Measurements from ENCODE around the gene NPPB. TPM values are rescaled to one million over a fixed set of nuclear protein-coding genes. Genes with fewer than 3 reads are reported as not detected.
A peak's percentile ranks its signal among the peaks of the same experiment; 100 is the strongest.

The NPPB gene
- total and polyA plus RNA-seq, 8 donors: not detected

GRCh38 chr1:11868331-11868980 lies 9.7 kb upstream of the NPPB start:
- TF ChIP-seq, protein P1, sequence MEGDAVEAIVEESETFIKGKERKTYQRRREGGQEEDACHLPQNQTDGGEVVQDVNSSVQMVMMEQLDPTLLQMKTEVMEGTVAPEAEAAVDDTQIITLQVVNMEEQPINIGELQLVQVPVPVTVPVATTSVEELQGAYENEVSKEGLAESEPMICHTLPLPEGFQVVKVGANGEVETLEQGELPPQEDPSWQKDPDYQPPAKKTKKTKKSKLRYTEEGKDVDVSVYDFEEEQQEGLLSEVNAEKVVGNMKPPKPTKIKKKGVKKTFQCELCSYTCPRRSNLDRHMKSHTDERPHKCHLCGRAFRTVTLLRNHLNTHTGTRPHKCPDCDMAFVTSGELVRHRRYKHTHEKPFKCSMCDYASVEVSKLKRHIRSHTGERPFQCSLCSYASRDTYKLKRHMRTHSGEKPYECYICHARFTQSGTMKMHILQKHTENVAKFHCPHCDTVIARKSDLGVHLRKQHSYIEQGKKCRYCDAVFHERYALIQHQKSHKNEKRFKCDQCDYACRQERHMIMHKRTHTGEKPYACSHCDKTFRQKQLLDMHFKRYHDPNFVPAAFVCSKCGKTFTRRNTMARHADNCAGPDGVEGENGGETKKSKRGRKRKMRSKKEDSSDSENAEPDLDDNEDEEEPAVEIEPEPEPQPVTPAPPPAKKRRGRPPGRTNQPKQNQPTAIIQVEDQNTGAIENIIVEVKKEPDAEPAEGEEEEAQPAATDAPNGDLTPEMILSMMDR (IDR thresholded peaks at IDR 0.05): no peak
- ATAC-seq (no peak), DNase-seq (peak in 1 of 4 donors; percentile 13)
- intact Hi-C loops (cut with DNase I): no loop called here
- H3K4me1 ChIP-seq: no peaks in the 10 kb centered on the region
- H3K27ac ChIP-seq: no peak overlapping the region
- H3K9me3 ChIP-seq: no peaks in the 10 kb centered on the region
- no peak overlapping the region for H3K4me3 ChIP-seq
- H3K27me3 ChIP-seq: peaks cover 0 to 25% of the 10 kb centered on the region in 2 donors
- no peaks in the 10 kb centered on the region for H3K36me3 ChIP-seq

GRCh38 chr1:11862890-11863289 lies 4.1 kb upstream of the NPPB start:
- no peaks in the 10 kb centered on the region for H3K36me3 ChIP-seq
- no peaks in the 10 kb centered on the region for H3K4me1 ChIP-seq
- peaks cover 26 to 53% of the 10 kb centered on the region in 2 donors for H3K27me3 ChIP-seq
- intact Hi-C loops (cut with DNase I): no loop called here
- TF ChIP-seq, protein P1 (IDR thresholded peaks at IDR 0.05): no peak
- H3K27ac ChIP-seq: no peak overlapping the region
- H3K9me3 ChIP-seq: no peaks in the 10 kb centered on the region
- no peak overlapping the region for H3K4me3 ChIP-seq
- peak in 1 of 4 donors; percentile 6 for DNase-seq
- ATAC-seq: no peak

- Histone ChIP-seq H3K27ac (no peak overlapping the region), H3K4me3 (no peak overlapping the region), H3K27me3 (peaks cover 28 to 76% of the 10 kb centered on the region in 2 donors), H3K36me3 (no peaks in the 10 kb centered on the region), H3K4me1 (no peaks in the 10 kb centered on the region), H3K9me3 (no peaks in the 10 kb centered on the region)
- DNase-seq: no peak
- ATAC-seq: no peak
- intact Hi-C loops (cut with DNase I): no loop called here
- TF ChIP-seq, protein P1 (IDR thresholded peaks at IDR 0.05): no peak
Observed at GRCh38 chr1:11860587-11860986, 1.8 kb upstream of the NPPB start.

DNA sequence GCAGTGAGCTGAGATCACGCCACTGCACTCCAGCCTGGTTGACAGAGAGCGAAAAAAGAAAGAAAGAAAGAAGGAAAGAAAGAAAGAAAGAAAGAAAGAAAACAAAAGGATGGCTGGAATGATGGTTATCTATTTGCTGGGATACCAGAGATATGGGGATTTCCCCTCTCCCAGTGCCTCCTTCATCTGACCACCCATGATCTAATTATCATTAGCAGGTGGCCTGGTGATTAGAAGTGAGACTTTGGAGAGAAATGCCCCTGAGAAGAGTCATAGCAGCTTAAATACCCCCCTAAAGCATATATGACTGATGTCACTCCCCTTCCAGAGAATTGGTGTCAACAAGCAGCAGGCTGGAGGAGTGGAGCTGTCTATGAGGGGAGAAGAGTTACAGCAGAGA lies 1.3 kb upstream of the NPPB start:
- Histone ChIP-seq H3K27ac (no peak overlapping the region), H3K27me3 (peaks cover 28 to 81% of the 10 kb centered on the region in 2 donors), H3K9me3 (no peaks in the 10 kb centered on the region), H3K4me3 (no peak overlapping the region), H3K36me3 (no peaks in the 10 kb centered on the region), H3K4me1 (no peaks in the 10 kb centered on the region)
- intact Hi-C loops (cut with DNase I): no loop called here
- TF ChIP-seq, protein P1 (IDR thresholded peaks at IDR 0.05): no peak
- ATAC-seq (no peak), DNase-seq (no peak)

DNA sequence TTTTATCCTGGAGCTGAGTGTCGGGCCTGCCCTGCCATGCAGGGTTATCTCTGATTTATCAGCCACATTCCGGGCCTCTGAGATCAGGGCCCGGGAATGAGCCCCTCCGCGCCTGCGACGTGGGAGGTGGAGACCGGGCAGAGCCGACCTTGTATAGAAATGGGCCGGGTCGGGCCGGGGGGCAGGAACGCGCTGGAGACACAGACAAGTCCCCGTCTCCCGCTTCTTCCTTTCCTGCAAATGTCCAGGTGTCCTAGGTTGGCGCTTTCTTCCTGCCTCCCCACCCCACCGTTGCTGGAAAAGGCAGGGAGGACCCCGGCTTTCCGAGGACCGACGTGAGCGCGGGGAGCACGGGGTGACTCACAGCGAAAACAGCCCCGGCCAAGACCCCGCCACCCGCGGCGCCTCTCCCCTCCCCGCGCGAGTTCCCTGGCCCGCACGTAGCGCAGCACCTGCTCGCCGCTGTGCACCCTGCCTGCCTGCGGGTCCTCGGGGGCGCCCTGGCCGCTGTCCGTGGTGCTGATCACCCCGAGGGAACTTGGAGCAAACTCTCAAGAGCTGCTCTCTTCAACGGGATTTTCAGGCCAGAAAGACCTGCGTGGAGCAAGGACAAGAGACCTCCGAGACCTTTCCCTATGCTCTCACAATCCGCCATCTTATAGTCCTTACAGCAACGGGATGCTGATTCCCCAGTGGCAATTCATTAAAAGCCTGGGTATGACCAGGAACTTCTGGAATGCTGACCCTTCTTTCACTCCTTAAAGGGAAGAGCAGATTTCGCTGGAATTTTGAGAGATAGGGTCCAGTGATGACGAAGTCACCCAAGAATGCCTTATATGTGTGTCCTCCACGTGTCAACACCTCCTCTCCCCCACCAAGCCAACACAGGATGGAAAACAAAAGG lies 475 bp upstream of the NPPB start:
- TF ChIP-seq, protein P1 (IDR thresholded peaks at IDR 0.05): peak; percentile 11
- peak; percentile 95 for ATAC-seq
- H3K27me3 ChIP-seq: peaks cover 28 to 90% of the 10 kb centered on the region in 2 donors

More for the DNA sequence above, 475 bp upstream of the NPPB start:
- Histone ChIP-seq H3K4me3 (no peak overlapping the region), H3K9me3 (no peaks in the 10 kb centered on the region), H3K27ac (no peak overlapping the region), H3K36me3 (no peaks in the 10 kb centered on the region), H3K4me1 (no peaks in the 10 kb centered on the region)
- peak in 3 of 4 donors; percentile 55 to 81 (median 65) for DNase-seq
- intact Hi-C loops (cut with DNase I): no loop called here
